GM19438 (cell line): ENCODE measurements around the gene ZC3H8.
"Not testable (repeated sequence)": the region's sequence is repeated elsewhere in the genome, so short reads cannot be mapped to it uniquely, and the experiment has no call there.

ENCODE experiments used
- ATAC-seq: cut with Tn5 transposase; IDR thresholded peaks from one replicate; pipeline ENCODE4 v1.9.1; 2021; ENCODE audit warnings: low read depth; ENCODE audit not compliant: unreplicated experiment

Gene ZC3H8

DNA sequence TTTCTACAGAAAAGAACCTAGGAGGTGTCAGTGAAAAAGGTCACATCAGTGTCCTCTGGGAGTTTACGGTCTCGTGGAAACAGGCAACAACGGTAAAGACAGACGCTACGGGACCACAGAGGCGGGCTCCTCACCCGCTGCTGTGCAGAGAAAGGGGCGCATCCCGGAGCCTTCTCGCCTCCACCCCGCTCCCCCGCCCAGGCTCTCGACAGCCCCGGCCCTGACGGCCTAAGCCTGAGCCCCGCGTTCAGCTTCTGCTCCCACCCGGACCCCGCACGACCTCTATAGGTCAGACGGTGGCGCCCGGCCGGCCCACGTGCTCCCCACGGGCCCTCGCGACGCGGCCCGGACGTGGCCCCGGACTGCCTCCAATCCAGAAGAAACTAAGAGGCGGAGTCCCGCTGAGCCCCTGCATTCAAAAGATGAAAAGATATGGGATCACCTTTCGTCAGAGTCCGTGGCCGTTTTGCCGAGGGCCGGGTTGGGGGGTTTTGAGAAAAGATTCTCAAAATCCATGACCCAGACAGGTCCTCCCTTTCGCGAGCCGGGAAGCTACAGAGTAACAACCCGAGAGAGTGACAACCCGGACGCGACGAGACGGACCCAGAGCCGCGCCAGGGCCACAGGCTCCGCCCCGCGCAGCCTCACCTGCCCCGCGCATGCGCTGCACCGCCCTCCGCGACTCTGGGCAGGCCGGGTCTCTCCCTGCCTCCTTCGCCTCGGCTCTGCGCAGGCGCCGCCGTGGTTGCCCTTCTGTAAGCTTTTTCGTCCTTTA, at the start of gene ZC3H8:
ZC3H8 (minus strand) TSS at position 577 of the 775 bp plus-strand sequence; CDS start at position 516, 61 bp downstream.
- peak; percentile 83 for ATAC-seq

GRCh38 chr2:112304298-112304941, 49.6 kb upstream of the ZC3H8 start:
- ATAC-seq: no peak

DNA sequence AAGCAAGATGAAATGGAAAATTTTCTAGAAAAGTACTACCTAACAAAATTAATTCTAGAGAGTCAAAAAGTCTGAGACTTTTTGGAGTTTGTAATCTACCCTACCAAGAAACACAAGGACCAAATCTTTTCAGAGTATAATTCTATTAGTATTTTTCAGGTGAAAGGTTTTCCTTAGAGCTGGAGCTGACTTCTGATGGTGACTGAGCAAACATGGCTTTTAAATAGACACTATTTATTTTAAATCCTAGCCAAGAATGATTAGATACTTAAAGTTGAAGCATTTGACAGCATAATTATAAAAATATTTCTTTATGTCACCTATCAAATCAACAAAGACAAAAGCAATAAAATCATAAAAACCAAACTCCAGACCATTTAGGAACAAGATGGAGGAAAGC, 47.1 kb upstream of the ZC3H8 start:
- no peak for ATAC-seq

GRCh38 chr2:112301171-112301584, 46.3 kb upstream of the ZC3H8 start:
- no peak for ATAC-seq

DNA sequence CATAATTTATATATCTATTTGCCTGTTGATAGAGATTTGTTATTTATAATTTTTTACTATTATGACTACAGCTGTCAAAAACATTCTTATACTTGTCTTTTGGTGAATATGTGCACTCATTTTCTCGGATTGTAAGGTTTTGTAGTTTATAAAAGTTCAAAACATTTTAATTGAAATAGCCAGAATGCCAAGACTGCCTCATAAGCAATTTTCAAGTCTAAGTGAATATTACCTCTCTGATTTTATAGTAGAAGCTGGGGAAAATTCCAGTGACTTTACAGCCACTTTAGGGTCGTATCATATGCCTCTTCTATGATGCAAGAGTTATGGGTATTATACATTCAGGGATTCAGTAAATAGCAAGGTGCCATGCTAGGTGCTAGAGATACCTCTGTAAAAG, 41.6 kb upstream of the ZC3H8 start:
- no peak for ATAC-seq

- ATAC-seq: no peak
These were observed 40.7 kb upstream of the ZC3H8 start for GRCh38 chr2:112295407-112296078.

DNA sequence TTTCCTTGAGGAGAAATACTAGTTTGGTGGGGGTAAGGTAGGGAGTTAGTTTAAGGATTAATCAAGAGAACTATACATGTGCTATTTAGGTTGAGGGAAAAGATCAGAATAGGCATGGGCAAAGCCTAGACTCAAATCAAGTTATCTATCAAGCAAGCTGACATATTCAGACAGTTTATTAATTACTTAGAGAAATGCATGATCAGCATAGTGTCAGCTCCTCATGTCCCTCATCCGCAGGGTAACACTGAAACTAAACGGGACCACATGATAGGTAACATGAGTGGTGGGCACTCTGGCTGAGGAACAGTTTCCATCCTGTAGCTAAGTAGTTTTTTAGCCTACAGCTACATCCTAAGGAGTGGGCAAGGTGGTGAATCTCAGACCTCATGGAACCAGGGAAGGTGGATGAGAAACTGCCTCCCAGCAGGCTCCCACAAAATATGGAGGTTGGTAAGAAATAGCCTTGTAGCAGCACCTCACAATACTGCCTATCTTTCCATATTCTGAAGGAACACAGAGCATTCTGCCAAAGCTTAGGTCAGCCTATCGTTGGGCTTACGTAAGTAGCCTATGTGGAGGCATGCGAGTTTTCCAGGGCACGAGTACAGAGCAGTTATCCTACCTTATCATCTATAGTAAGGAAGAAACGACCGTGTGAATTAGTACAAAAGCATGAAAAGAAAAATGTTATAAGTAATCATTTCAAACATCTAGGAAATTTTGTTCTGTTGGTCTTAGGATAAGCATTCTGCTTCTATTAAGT, 39.0 kb upstream of the ZC3H8 start:
- no peak for ATAC-seq

DNA sequence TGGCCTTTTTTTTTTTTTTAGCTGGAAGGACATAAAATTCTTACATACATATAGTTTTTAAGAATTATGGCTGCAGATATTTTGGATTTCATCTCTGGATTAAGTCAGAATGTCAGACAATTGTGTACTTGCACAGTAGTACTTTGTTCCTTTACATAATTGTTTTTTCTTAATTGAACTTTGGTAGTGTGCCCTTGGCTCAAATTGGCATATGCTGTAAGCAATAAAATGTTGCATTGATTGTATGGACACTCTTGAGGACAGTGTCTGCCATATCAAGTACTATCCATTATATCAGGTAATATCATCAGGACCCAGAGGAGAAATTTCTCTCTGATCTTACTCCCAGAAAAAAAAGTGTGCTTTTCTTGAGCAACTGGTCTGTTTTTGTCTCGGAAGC, 35.8 kb upstream of the ZC3H8 start:
- no peak for ATAC-seq

DNA sequence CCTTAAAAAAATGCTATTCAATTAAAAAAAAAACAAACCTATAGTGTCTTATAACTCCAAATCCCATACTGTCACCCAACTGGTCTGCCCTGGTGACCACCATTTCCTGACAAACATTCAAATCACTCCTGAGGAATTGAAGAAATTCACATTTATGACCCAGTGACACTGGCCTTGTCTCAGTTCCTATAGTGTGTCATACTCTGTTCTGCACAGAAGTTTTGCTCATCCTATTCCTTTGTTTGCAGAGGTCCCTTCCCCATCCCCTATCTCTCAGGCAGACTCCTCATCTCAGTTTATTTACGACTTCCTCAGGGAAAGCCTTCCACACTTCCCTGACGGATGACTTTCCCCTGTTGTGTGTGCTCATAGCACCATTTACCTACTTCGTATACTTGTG, 35.2 kb upstream of the ZC3H8 start:
- ATAC-seq: no peak

- ATAC-seq: not testable (repeated sequence)
These were observed 28.7 kb upstream of the ZC3H8 start for GRCh38 chr2:112283535-112283934.

- not testable (repeated sequence) for ATAC-seq
These were observed 27.2 kb upstream of the ZC3H8 start for GRCh38 chr2:112282066-112282465.

DNA sequence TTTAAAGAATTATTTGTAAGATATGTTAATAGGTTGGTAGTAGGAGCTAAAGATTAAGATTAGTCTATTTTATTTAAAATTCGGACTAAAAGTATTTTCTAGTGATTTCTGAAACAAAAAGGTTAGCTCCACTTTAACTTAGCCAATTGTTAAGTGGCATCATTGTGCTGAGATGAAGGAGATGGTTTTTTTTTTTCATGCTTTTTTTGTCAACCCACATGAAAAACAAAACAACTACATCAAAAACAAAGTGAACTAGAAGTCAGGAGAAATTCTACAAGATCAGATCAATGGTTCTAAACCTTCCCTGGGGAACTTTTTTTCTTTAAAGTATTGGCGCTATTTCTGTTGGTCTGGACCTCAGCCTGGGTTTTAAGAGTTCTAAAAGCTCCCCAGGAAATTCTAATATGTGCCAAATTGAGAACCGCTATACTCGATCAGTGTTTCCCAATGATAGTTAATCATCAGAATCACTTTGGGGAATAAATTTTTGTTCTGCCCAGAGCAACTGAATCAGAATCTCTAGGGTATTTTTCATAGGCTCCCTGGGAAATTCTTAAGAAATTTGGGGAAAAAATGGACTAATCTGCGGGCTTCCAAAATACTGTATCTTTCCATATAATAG, 22.9 kb upstream of the ZC3H8 start:
- ATAC-seq: no peak

DNA sequence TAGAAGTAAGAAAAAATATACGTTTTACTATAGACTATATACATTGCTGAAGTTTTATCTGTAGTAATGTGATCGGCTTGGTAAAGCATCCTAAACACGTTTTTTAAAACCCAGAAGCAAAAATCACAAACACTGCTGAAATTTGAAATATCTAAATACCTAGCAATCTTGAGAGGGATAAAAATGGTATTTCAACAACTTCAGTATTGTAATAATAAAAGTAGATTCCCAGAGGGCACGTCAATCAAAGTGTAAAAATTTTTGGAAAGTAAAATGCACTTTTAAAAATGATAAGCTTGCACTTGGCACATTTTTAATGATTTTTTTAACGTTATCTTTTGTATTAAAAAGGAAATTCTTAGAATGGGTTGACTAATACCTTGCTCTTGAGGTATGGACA, 22.1 kb upstream of the ZC3H8 start:
- no peak for ATAC-seq

- peak; percentile 52 for ATAC-seq
These were observed 21.3 kb upstream of the ZC3H8 start for GRCh38 chr2:112275887-112276773.

GRCh38 chr2:112275311-112275886, 20.6 kb upstream of the ZC3H8 start, which contains the start of gene ZC3H6:
ZC3H6 (plus strand) TSS chr2:112275597; CDS start chr2:112275995, 398 bp downstream.
- ATAC-seq: peak; percentile 91

DNA sequence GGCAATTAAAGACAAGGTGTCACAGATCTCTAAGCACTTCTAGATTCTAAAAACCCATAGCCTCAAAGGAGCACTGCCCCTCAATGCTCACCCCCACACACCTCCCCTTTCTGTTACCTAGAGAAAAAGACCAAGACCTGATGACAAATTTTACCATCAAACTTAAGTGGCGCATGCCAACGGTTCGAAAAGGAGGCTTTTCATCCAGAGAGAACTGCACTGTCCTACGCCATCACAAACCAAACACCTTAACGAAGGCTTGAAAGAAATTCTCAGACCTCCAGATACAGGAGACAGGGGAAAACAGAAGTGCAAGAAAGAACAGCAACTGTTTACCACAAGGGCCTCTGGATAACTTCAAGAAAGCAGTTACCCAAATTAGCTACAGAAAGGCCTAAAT, 18.5 kb upstream of the ZC3H8 start:
- ATAC-seq: no peak

GRCh38 chr2:112272669-112273068, 17.8 kb upstream of the ZC3H8 start:
- no peak for ATAC-seq

DNA sequence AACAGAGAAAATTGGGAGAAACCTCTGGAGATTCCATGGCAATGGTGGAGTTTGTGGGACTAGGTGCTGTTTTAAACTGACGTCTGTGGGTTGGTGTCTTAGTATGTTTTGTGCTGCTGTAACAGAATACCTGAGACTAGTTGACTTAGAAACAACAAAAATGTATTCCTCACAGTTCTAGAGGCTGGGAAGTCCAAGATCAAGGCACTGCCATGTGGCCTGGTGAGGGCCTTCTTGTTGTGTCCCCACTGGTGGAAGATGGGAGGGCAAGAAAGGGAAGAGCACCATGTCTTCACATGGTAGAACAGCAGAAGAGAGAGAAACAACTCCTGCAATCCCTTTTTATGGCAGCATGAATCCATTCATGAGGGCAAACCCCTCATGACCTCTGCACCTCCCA, 13.7 kb upstream of the ZC3H8 start:
- ATAC-seq: no peak

DNA sequence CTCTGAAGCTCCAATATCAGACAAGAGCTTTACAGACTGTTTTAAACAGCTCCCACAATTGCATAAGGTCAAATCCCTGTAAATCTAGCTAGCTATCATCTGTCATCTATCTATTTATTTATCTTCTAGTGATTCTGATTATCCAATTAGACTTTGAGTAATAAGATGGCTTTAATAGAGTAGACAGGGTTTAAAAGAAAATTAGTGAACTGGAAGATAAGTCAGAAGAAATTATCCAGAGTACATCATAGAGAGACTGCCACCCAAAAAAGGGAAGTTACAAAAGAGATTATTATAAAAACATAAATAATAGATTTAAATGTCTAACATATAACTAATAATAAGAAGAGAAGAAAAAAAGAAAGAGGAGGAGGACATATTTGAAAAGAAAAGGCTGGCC, 8.0 kb upstream of the ZC3H8 start:
- ATAC-seq: no peak
